Caco-2 (cell line): ENCODE data around the gene SFN. TPM values are rescaled to one million over a fixed set of nuclear protein-coding genes. Genes with fewer than 3 reads are reported as not detected.

Experiments used
- BruUV-seq: library from RNA; stranded (reverse); fragments of 400-500 nt; replicated peaks from 2 replicates; lab custom pipeline; 2021; lab: Mats Ljungman, UMichigan
- CTCF ChIA-PET: fragments of 300-600 bp; sonication (Branson Sonifier 250); formaldehyde crosslinking; loops from one replicate; lab custom pipeline; 2022; ENCODE audit warnings: antibody characterized with exemption; lab: Charles Lee
- POLR2A ChIA-PET: fragments of 300-600 bp; sonication (Branson Sonifier 250); formaldehyde crosslinking; loops from one replicate; lab custom pipeline; 2022; ENCODE audit warnings: antibody characterized with exemption; lab: Charles Lee
- DNase-seq, 2 experiments: peaks; one replicate each; pipeline versions ENCODE4 v3.0.0 to v3.0.0-alpha.2; 2020 to 2022
- H3K27me3 ChIP-seq: replicated peaks from 2 replicates; pipeline ENCODE4 v1.6.0; 2011; ENCODE audit warnings: low read length; ENCODE audit not compliant: control insufficient read depth, insufficient read depth
- H3K36me3 ChIP-seq: 2 replicates; pipeline ENCODE4 v1.5.1; 2011; ENCODE audit warnings: low read length; ENCODE audit not compliant: control insufficient read depth, insufficient read depth
- H3K4me1 ChIP-seq: fragments of 250-450 bp; sonication (Bioruptor Pico); 2 replicates; pipeline ENCODE4 v1.5.1; 2020; ENCODE audit warnings: mild to moderate bottlenecking
- H3K4me3 ChIP-seq: 2 replicates; pipeline ENCODE4 v1.5.1; 2011; ENCODE audit warnings: low read depth, mild to moderate bottlenecking, control low read depth, low read length
- H3K9me3 ChIP-seq: fragments of 250-450 bp; sonication (Bioruptor Pico); 2 replicates; pipeline ENCODE4 v1.5.1; 2020; ENCODE audit warnings: mild to moderate bottlenecking, moderate library complexity
- H3K27ac Mint-ChIP-seq: one replicate; pipeline ENCODE4 v1.8.0; 2022; ENCODE audit warnings: mixed read lengths; ENCODE audit not compliant: unreplicated experiment
- H3K27me3 Mint-ChIP-seq: one replicate; pipeline ENCODE4 v1.8.0; 2022; ENCODE audit warnings: mixed read lengths; ENCODE audit not compliant: insufficient read depth, unreplicated experiment
- H3K36me3 Mint-ChIP-seq: one replicate; pipeline ENCODE4 v1.8.0; 2022; ENCODE audit warnings: mild to moderate bottlenecking, mixed read lengths; ENCODE audit not compliant: insufficient read depth, unreplicated experiment
- H3K4me1 Mint-ChIP-seq: one replicate; pipeline ENCODE4 v1.8.0; 2022; ENCODE audit warnings: low read depth, mixed read lengths; ENCODE audit not compliant: unreplicated experiment
- H3K4me3 Mint-ChIP-seq: one replicate; pipeline ENCODE4 v1.8.0; 2022; ENCODE audit warnings: mild to moderate bottlenecking, moderate library complexity, mixed read lengths; ENCODE audit not compliant: unreplicated experiment
- H3K9me3 Mint-ChIP-seq: one replicate; pipeline ENCODE4 v1.8.0; 2022; ENCODE audit warnings: mixed read lengths; ENCODE audit not compliant: unreplicated experiment
- CTCF ChIP-seq, 2 experiments: fragments of 200-600 bp in 1 of 2; IDR thresholded peaks; 1 replicate in 1 of 2; 2 replicates in 1 of 2; pipeline versions ENCODE4 v1.5.1 to v1.8.0; 2011 to 2022; ENCODE audit warnings: antibody characterized with exemption in 1 of 2, control low read depth in 1 of 2, inconsistent platforms in 1 of 2, low read depth in 1 of 2, low read length in 1 of 2, mild to moderate bottlenecking in 1 of 2, moderate library complexity in 1 of 2; ENCODE audit not compliant: insufficient read depth in 1 of 2, severe bottlenecking in 1 of 2, unreplicated experiment in 1 of 2
- intact Hi-C: fragments of 100-400 bp; cut with micrococcal nuclease; formaldehyde crosslinking; loops from one replicate; pipeline ENCODE4 v1.10.0; 2022; ENCODE audit not compliant: unreplicated experiment
- total RNA-seq: library from RNA; stranded (reverse); gene quantifications from 2 replicates; pipeline ENCODE4 v1.2.3, GENCODE V29; 2022

SFN gene
- total RNA-seq, 1 experiment from 2014 or later: 21.4 TPM

GRCh38 chr1:26838474-26839338, 24.2 kb upstream of the SFN start:
- H3K4me3 Mint-ChIP-seq: no peak overlapping the region
- Histone ChIP-seq H3K27me3 (no peaks in the 10 kb centered on the region), H3K4me3 (no peak overlapping the region), H3K36me3 (no peaks in the 10 kb centered on the region; the same call in 1 of the 2 replicates), H3K4me1 (no peaks in the 10 kb centered on the region), H3K9me3 (no peaks in the 10 kb centered on the region)
- no peak overlapping the region for H3K27ac Mint-ChIP-seq
- intact Hi-C loops: no loop called here
- H3K27me3 Mint-ChIP-seq: no peaks in the 10 kb centered on the region
- peaks cover 7% of the 10 kb centered on the region for H3K36me3 Mint-ChIP-seq
- DNase-seq: no peak
- no peaks in the 10 kb centered on the region for H3K9me3 Mint-ChIP-seq
- no TSS peak for BruUV-seq
- POLR2A ChIA-PET: no interaction called here
- no peaks in the 10 kb centered on the region for H3K4me1 Mint-ChIP-seq
- TF ChIP-seq CTCF (IDR thresholded peaks at IDR 0.05; ENCODE audit: insufficient read depth in 1 of 2, low read depth in 1 of 2, low read length in 1 of 2, severe bottlenecking in 1 of 2, unreplicated experiment in 1 of 2): no peak
- CTCF ChIA-PET: no interaction called here

GRCh38 chr1:26839339-26839722, 23.6 kb upstream of the SFN start:
- Histone ChIP-seq H3K4me1 (no peaks in the 10 kb centered on the region), H3K9me3 (no peaks in the 10 kb centered on the region), H3K4me3 (no peak overlapping the region), H3K27me3 (no peaks in the 10 kb centered on the region), H3K36me3 (no peaks in the 10 kb centered on the region; the same call in 1 of the 2 replicates)
- no peak overlapping the region for H3K4me3 Mint-ChIP-seq
- POLR2A ChIA-PET: no interaction called here
- H3K27ac Mint-ChIP-seq: no peak overlapping the region
- no peaks in the 10 kb centered on the region for H3K4me1 Mint-ChIP-seq
- H3K9me3 Mint-ChIP-seq: no peaks in the 10 kb centered on the region
- intact Hi-C loops: no loop called here
- DNase-seq: no peak
- CTCF ChIA-PET: no interaction called here
- no peaks in the 10 kb centered on the region for H3K27me3 Mint-ChIP-seq
- H3K36me3 Mint-ChIP-seq: peaks cover 7% of the 10 kb centered on the region
- BruUV-seq: no TSS peak
- no peak for TF ChIP-seq CTCF (IDR thresholded peaks at IDR 0.05; ENCODE audit: insufficient read depth in 1 of 2, low read depth in 1 of 2, low read length in 1 of 2, severe bottlenecking in 1 of 2, unreplicated experiment in 1 of 2)

- POLR2A ChIA-PET: no interaction called here
- no peaks in the 10 kb centered on the region for H3K4me1 Mint-ChIP-seq
- CTCF ChIA-PET: no interaction called here
These were observed 23.2 kb upstream of the SFN start for GRCh38 chr1:26839779-26840178.

More at GRCh38 chr1:26839779-26840178, 23.2 kb upstream of the SFN start:
- H3K9me3 ChIP-seq: no peaks in the 10 kb centered on the region
- no peak overlapping the region for H3K4me3 ChIP-seq
- no peaks in the 10 kb centered on the region for H3K4me1 ChIP-seq
- H3K27ac Mint-ChIP-seq: no peak overlapping the region
- no peaks in the 10 kb centered on the region for H3K27me3 Mint-ChIP-seq
- no peaks in the 10 kb centered on the region; the same call in 1 of the 2 replicates for H3K36me3 ChIP-seq
- DNase-seq: no peak
- no peak overlapping the region for H3K4me3 Mint-ChIP-seq
- no peak for TF ChIP-seq CTCF (IDR thresholded peaks at IDR 0.05; ENCODE audit: insufficient read depth in 1 of 2, low read depth in 1 of 2, low read length in 1 of 2, severe bottlenecking in 1 of 2, unreplicated experiment in 1 of 2)
- no peaks in the 10 kb centered on the region for H3K9me3 Mint-ChIP-seq
- intact Hi-C loops: no loop called here
- H3K27me3 ChIP-seq: no peaks in the 10 kb centered on the region
- BruUV-seq: no TSS peak
- peaks cover 7% of the 10 kb centered on the region for H3K36me3 Mint-ChIP-seq
